GM15510 (cell line): ENCODE data around the gene VILL.

Source experiments
- POLR2A ChIP-seq: IDR thresholded peaks from 3 replicates; pipeline ENCODE4 v1.6.1; 2011; ENCODE audit warnings: borderline replicate concordance; ENCODE audit not compliant: insufficient read length; ENCODE audit errors: extremely low read depth

Gene VILL

DNA sequence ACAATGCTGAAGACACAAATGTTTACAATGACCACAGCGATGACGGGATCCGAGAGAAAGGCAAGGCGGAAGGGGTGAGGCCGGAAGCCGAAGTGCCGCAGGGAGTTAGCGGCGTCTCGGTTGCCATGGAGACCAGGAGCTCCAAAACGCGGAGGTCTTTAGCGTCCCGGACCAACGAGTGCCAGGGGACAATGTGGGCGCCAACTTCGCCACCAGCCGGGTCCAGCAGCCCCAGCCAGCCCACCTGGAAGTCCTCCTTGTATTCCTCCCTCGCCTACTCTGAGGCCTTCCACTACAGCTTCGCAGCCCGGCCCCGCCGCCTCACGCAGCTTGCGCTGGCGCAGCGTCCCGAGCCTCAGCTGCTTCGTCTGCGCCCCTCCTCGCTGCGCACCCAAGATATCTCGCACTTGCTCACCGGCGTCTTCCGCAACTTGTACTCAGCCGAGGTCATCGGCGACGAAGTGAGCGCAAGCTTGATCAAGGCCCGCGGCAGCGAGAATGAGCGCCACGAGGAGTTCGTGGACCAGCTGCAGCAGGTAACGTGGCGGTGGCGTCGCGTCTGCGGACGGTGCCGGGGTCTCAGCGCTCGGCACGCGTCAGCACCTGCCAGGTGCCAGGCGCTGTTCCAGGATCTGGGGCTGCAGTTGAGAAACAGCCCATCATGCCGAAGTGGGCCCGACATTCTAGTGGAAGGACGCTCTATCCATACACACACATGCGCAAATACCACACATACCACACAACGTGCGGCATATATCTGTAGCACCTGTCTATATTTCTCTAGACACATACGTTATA, 48.7 kb downstream of the VILL start, which contains the start of gene DLEC1:
Gene DLEC1 (plus strand): TSS at position 108 of the 798 bp plus-strand sequence. CDS start 18 bp downstream, at position 126.
- no peak for TF ChIP-seq POLR2A

GRCh38 chr3:38039899-38040261, 49.3 kb downstream of the VILL start:
- TF ChIP-seq POLR2A = no peak

- no peak for TF ChIP-seq POLR2A
These were observed 49.8 kb downstream of the VILL start for GRCh38 chr3:38040401-38040800.

DNA sequence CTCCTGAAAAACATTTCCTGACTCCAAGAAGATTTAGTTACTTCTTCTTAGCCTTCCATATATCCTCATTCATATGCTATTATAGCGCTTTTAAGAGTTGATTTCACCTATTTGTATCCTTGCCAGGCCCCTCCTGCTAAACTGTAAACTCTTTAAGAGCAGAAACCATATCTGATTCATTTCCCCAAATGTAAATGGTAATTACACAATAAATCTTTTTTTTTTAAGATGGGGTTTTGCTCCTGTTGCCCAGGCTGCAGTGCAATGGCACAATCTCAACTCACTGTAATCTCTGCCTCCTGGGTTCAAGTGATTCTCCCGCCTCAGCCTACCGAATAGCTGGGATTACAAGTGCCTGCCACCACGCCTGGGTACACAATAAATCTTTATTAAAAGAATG, 52.9 kb downstream of the VILL start:
- no peak for TF ChIP-seq POLR2A

GRCh38 chr3:38046027-38046426, 55.4 kb downstream of the VILL start:
- no peak for TF ChIP-seq POLR2A

DNA sequence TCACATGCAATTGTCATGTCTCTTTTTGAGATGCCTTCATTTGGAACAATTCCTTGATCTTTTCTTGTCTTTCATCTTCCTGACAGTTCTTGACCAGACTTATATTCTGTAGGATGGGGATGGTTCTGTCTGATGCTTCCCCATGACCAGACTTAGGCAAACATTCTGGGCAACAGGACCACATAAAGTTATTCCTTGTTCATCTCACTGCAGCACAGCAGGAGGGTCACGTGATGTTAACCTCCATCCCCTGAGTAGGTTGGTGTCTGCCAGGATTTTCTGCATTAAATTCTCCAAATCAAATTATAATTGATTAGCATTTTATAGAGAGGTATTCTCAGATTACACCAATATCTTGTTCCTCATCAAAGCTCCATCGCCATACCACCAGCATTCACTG, 56.2 kb downstream of the VILL start:
- no peak for TF ChIP-seq POLR2A

GRCh38 chr3:38047896-38048295, 57.3 kb downstream of the VILL start:
- no peak for TF ChIP-seq POLR2A

GRCh38 chr3:38049358-38050126, 59.0 kb downstream of the VILL start:
- TF ChIP-seq POLR2A = no peak

GRCh38 chr3:38051131-38051530, 60.5 kb downstream of the VILL start:
- TF ChIP-seq POLR2A = no peak

GRCh38 chr3:38054499-38055001, 64.0 kb downstream of the VILL start:
- TF ChIP-seq POLR2A = no peak
